B cell (primary cell): ENCODE measurements around the gene PPEF2. TPM values are rescaled to one million over a fixed set of nuclear protein-coding genes. Genes with fewer than 3 reads are reported as not detected.

Experiments used
- ATAC-seq: fragments of 200-7000 bp; cut with Tn5 transposase; one replicate; pipeline ENCODE4 v1.10.0; 2021; ENCODE audit warnings: low read depth, mild to moderate bottlenecking, moderate number of reproducible peaks, moderate library complexity
- CTCF ChIA-PET: fragments of 350-600 bp; sonication (Branson Sonifier 250); formaldehyde crosslinking; loops from one replicate; lab custom pipeline; 2021; ENCODE audit warnings: antibody characterized with exemption, inconsistent platforms; lab: Charles Lee
- POLR2A ChIA-PET: fragments of 350-600 bp; sonication (Branson Sonifier 250); formaldehyde crosslinking; loops from one replicate; lab custom pipeline; 2021; ENCODE audit warnings: antibody characterized with exemption; lab: Charles Lee
- DNase-seq: peaks from one replicate; pipeline ENCODE4 v3.0.0; 2013
- H2AFZ ChIP-seq: 2 replicates; pipeline ENCODE4 v1.6.1; 2012; ENCODE audit warnings: mild to moderate bottlenecking, low read depth, low read length; ENCODE audit not compliant: insufficient read depth, poor library complexity, severe bottlenecking
- H3K27ac ChIP-seq, 2 donors: 1 replicate in 1 of 2; 2 replicates in 1 of 2; pipeline ENCODE4 v1.5.1; 2012 to 2013; ENCODE audit warnings: low read length in 2 of 2, mild to moderate bottlenecking in 2 of 2, moderate library complexity in 1 of 2
- H3K27me3 ChIP-seq, 4 experiments: fragments of 200-600 bp in 1 of 4; sonication (generic) in 1 of 4; replicated peaks in 1 of 4; 1 replicate in 2 of 4; 2 replicates in 2 of 4; pipeline versions ENCODE4 v1.6.1 to v1.7.0; 2013 to 2016; ENCODE audit warnings: low read length in 3 of 4, mild to moderate bottlenecking in 2 of 4, mixed read lengths in 1 of 4, moderate library complexity in 1 of 4; ENCODE audit not compliant: insufficient read depth in 4 of 4, control insufficient read depth in 3 of 4; ENCODE audit errors: control extremely low read depth in 1 of 4
- H3K36me3 ChIP-seq, 2 experiments: replicated peaks in 1 of 2; 1 replicate in 1 of 2; 2 replicates in 1 of 2; pipeline versions ENCODE4 v1.6.1 to v1.7.1; 2013; ENCODE audit warnings: low read length in 1 of 2; ENCODE audit not compliant: insufficient read depth in 2 of 2, control insufficient read depth in 1 of 2; ENCODE audit errors: control extremely low read depth in 1 of 2, extremely low read depth in 1 of 2
- H3K4me1 ChIP-seq, 2 donors: fragments of 200-600 bp in 1 of 2; sonication (generic) in 1 of 2; 1 replicate in 1 of 2; 2 replicates in 1 of 2; pipeline versions ENCODE4 v1.5.1 to v1.6.1; 2013 to 2017; ENCODE audit warnings: low read length in 2 of 2; ENCODE audit not compliant: control insufficient read depth in 2 of 2, insufficient read depth in 2 of 2
- H3K4me2 ChIP-seq: replicated peaks from 2 replicates; pipeline ENCODE3; 2012; ENCODE audit warnings: mild to moderate bottlenecking, low read depth, low read length; ENCODE audit not compliant: poor library complexity, severe bottlenecking
- H3K4me3 ChIP-seq, 5 experiments: fragments of 200-600 bp in 1 of 5; sonication (generic) in 1 of 5; 1 replicate in 3 of 5; 2 replicates in 2 of 5; pipeline versions ENCODE4 v1.5.1 to v1.7.0; 2011 to 2016; ENCODE audit warnings: low read length in 4 of 5, mild to moderate bottlenecking in 4 of 5, low read depth in 2 of 5, control low read depth in 1 of 5, moderate library complexity in 1 of 5; ENCODE audit not compliant: insufficient read depth in 1 of 5; ENCODE audit errors: control extremely low read depth in 1 of 5, extremely low read depth in 1 of 5
- H3K79me2 ChIP-seq: fragments of 200-600 bp; sonication (generic); one replicate; pipeline ENCODE4 v1.6.0; 2016; ENCODE audit warnings: low read length; ENCODE audit not compliant: control insufficient read depth, insufficient read depth
- H3K9ac ChIP-seq: fragments of 200-600 bp; sonication (generic); 2 replicates; pipeline ENCODE4 v1.6.1; 2017; ENCODE audit warnings: mild to moderate bottlenecking, low read length, moderate library complexity
- H3K9me3 ChIP-seq, 3 donors: one replicate each; pipeline versions ENCODE4 v1.6.1 to v1.7.1; 2013; ENCODE audit warnings: low read length in 2 of 3; ENCODE audit not compliant: control insufficient read depth in 2 of 3, insufficient read depth in 1 of 3; ENCODE audit errors: control extremely low read depth in 1 of 3
- H4K20me1 ChIP-seq: 2 replicates; pipeline ENCODE4 v1.6.0; 2012; ENCODE audit warnings: mild to moderate bottlenecking, low read length; ENCODE audit not compliant: insufficient read depth, control insufficient read depth, poor library complexity, severe bottlenecking
- H3K27ac Mint-ChIP-seq: one replicate; pipeline ENCODE4 v1.8.0; 2021; ENCODE audit warnings: mixed read lengths
- H3K27me3 Mint-ChIP-seq: one replicate; pipeline ENCODE4 v1.8.0; 2021; ENCODE audit warnings: mixed read lengths
- H3K4me1 Mint-ChIP-seq: one replicate; pipeline ENCODE4 v1.8.0; 2021; ENCODE audit warnings: mixed read lengths
- H3K4me3 Mint-ChIP-seq: one replicate; pipeline ENCODE4 v1.8.0; 2021; ENCODE audit warnings: mixed read lengths
- H3K9me3 Mint-ChIP-seq: one replicate; pipeline ENCODE4 v1.8.0; 2022; ENCODE audit warnings: mixed read lengths; ENCODE audit not compliant: insufficient read depth
- CTCF ChIP-seq: fragments of 200-600 bp; IDR thresholded peaks from one replicate; pipeline ENCODE4 v1.8.0; 2022; ENCODE audit warnings: antibody characterized with exemption, mild to moderate bottlenecking
- EZH2 ChIP-seq: IDR thresholded peaks from 2 replicates; pipeline ENCODE4 v1.6.1; 2012; ENCODE audit warnings: borderline replicate concordance, low read depth, mild to moderate bottlenecking, moderate library complexity, low read length; ENCODE audit not compliant: insufficient read depth, poor library complexity, severe bottlenecking
- WGBS: methylation state at CpG from one replicate; pipeline ENCODE4 v1.1.5; 2013; ENCODE audit warnings: missing lambda C conversion rate; ENCODE audit not compliant: insufficient coverage; 5-methylcytosine and 5-hydroxymethylcytosine counted together
- intact Hi-C: fragments of 100-400 bp; cut with micrococcal nuclease; formaldehyde crosslinking; loops from one replicate; pipeline ENCODE4 v1.10.0; 2022
- polyA plus RNA-seq: library from polyadenylated mRNA; depleted of rRNA; stranded (reverse); fragments of >200 nt; gene quantifications from 2 replicates; pipeline ENCODE4 v1.2.3, GENCODE V29; 2012
- total RNA-seq, 2 donors: library from RNA; stranded (reverse); fragments of 120-200 nt in 1 of 2; gene quantifications; 1 replicate in 1 of 2; 2 replicates in 1 of 2; pipeline versions ENCODE4 v1.2.3 to v1.2.4, GENCODE V29; 2013 to 2022

Gene PPEF2
- total and polyA plus RNA-seq, 2 donors (not counting 1 experiment from before 2014, with no cell fraction given) = 0.07 to 0.10 TPM

- intact Hi-C loops = no loop called here
- no peaks in the 10 kb centered on the region for H3K4me1 ChIP-seq
- H3K36me3 ChIP-seq = no peaks in the 10 kb centered on the region
- H3K79me2 ChIP-seq = no peaks in the 10 kb centered on the region
- no peaks in the 10 kb centered on the region for H3K9me3 Mint-ChIP-seq
- ATAC-seq (no peak), DNase-seq (no peak)
- no peak for TF ChIP-seq CTCF
- no peak for TF ChIP-seq EZH2
- peaks cover 13% of the 10 kb centered on the region for H3K27me3 Mint-ChIP-seq
- no peak overlapping the region for H3K9ac ChIP-seq
- no peak overlapping the region for H3K4me2 ChIP-seq
- no peak overlapping the region for H2AFZ ChIP-seq
- no peak overlapping the region for H3K4me3 ChIP-seq
- ChIA-PET POLR2A (no interaction called here), CTCF (interaction anchor here (0.8 kb wide), 2 partner anchors 178 to 179 kb away, joined by 3 read pairs; no protein-coding TSS in a partner anchor)
- no peaks in the 10 kb centered on the region for H3K4me1 Mint-ChIP-seq
- H3K27ac Mint-ChIP-seq = no peak overlapping the region
- H3K27me3 ChIP-seq = no peaks in the 10 kb centered on the region
- H3K4me3 Mint-ChIP-seq = no peak overlapping the region
- no peaks in the 10 kb centered on the region for H4K20me1 ChIP-seq
- H3K9me3 ChIP-seq = no peaks in the 10 kb centered on the region
- no peak overlapping the region for H3K27ac ChIP-seq
- 92% methylated on average over 6 of the region's 9 CpGs for WGBS
These were observed 12.6 kb downstream of the PPEF2 start for GRCh38 chr4:75889537-75890199.

- H3K27ac Mint-ChIP-seq = no peak overlapping the region
- no peaks in the 10 kb centered on the region for H3K4me1 ChIP-seq
- no peaks in the 10 kb centered on the region for H3K36me3 ChIP-seq
- no peak for DNase-seq
- H3K79me2 ChIP-seq = no peaks in the 10 kb centered on the region
- intact Hi-C loops = no loop called here
- H3K9ac ChIP-seq = no peak overlapping the region
- POLR2A ChIA-PET = no interaction called here
- no peak overlapping the region for H3K4me2 ChIP-seq
- H3K4me3 ChIP-seq = no peak overlapping the region
- no peaks in the 10 kb centered on the region for H3K9me3 ChIP-seq
- peaks cover 20% of the 10 kb centered on the region for H3K27me3 Mint-ChIP-seq
- CTCF ChIA-PET = no interaction called here
- H4K20me1 ChIP-seq = no peaks in the 10 kb centered on the region
- H3K27ac ChIP-seq = no peak overlapping the region
- H3K27me3 ChIP-seq = no peaks in the 10 kb centered on the region
- no peak overlapping the region for H2AFZ ChIP-seq
- no peaks in the 10 kb centered on the region for H3K4me1 Mint-ChIP-seq
- H3K4me3 Mint-ChIP-seq = no peak overlapping the region
- 79% methylated on average over 24 of the region's 24 CpGs for WGBS
- no peaks in the 10 kb centered on the region for H3K9me3 Mint-ChIP-seq
- TF ChIP-seq EZH2 (no peak), CTCF (no peak)
- no peak for ATAC-seq
These were observed 16.1 kb downstream of the PPEF2 start for GRCh38 chr4:75886104-75886503.
